Peyer's patch (tissue), 4 donors: ENCODE data around the gene SPAG6.

Experiments used
- POLR2A ChIP-seq, 2 donors: fragments of 450-650 bp; IDR thresholded peaks; one replicate each; pipeline ENCODE4 v1.5.1; 2017; ENCODE audit warnings: antibody characterized with exemption in 2 of 2, mild to moderate bottlenecking in 2 of 2, moderate library complexity in 2 of 2
- TF ChIP-seq, protein P1 (sequence below), 6 experiments: fragments of 450-650 bp in 4 of 6; fragments of 200-600 bp in 2 of 6; sonication (generic) in 1 of 6; IDR thresholded peaks; one replicate each; pipeline ENCODE4 v1.5.1; 2017 to 2019; ENCODE audit warnings: antibody characterized with exemption in 6 of 6, mild to moderate bottlenecking in 3 of 6, moderate library complexity in 1 of 6

DNA sequence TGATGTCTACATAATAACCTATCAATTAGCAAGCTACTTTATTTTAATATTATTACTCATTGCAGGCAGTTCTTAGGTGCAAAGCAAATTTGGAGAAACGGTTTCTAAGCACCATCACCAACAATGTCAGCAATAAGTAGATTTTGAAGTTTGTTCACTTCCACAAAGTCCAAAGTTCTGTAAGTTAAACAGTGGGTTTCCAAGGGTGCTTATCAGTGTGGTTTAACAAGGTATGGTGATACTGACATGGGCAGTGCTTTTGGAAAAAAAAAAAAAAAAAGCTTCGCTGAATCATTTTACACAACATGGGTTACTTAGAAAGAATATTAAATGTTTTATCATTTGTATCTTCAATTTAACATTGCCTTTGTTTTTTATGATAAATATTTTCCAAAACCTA is 101.8 kb downstream of the SPAG6 start:
- TF ChIP-seq, protein P1, sequence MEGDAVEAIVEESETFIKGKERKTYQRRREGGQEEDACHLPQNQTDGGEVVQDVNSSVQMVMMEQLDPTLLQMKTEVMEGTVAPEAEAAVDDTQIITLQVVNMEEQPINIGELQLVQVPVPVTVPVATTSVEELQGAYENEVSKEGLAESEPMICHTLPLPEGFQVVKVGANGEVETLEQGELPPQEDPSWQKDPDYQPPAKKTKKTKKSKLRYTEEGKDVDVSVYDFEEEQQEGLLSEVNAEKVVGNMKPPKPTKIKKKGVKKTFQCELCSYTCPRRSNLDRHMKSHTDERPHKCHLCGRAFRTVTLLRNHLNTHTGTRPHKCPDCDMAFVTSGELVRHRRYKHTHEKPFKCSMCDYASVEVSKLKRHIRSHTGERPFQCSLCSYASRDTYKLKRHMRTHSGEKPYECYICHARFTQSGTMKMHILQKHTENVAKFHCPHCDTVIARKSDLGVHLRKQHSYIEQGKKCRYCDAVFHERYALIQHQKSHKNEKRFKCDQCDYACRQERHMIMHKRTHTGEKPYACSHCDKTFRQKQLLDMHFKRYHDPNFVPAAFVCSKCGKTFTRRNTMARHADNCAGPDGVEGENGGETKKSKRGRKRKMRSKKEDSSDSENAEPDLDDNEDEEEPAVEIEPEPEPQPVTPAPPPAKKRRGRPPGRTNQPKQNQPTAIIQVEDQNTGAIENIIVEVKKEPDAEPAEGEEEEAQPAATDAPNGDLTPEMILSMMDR (IDR thresholded peaks at IDR 0.05) = no peak
- TF ChIP-seq POLR2A (IDR thresholded peaks at IDR 0.05) = no peak
